Keratinocyte (primary cell): Measurements from ENCODE around the gene EFCAB8. TPM values are rescaled to one million over a fixed set of nuclear protein-coding genes. Genes with fewer than 3 reads are reported as not detected.

Source experiments
- DNase-seq: peaks from one replicate; pipeline ENCODE4 v3.0.0-alpha.2; 2011; ENCODE audit warnings: low read depth, missing footprints, low spot score
- FAIRE-seq: peaks from 2 replicates; lab custom pipeline; 2011; peaks lifted over from hg19 to GRCh38; lab: Jason Lieb, UNC
- H2AFZ ChIP-seq: 2 replicates; pipeline ENCODE4 v1.6.0; 2012; ENCODE audit warnings: low read length, control low read depth, inconsistent platforms; ENCODE audit not compliant: control insufficient read depth
- H3K27ac ChIP-seq: 2 replicates; pipeline ENCODE4 v1.5.1; 2011; ENCODE audit warnings: low read length; ENCODE audit not compliant: control insufficient read depth, insufficient read depth
- H3K27me3 ChIP-seq: 3 replicates; pipeline ENCODE4 v1.6.0; 2011; ENCODE audit warnings: low read length; ENCODE audit not compliant: control insufficient read depth, insufficient read depth; ENCODE audit errors: extremely low read depth
- H3K36me3 ChIP-seq, 2 experiments: 2 replicates in 1 of 2; 3 replicates in 1 of 2; pipeline ENCODE4 v1.5.1; 2011; ENCODE audit warnings: low read length in 2 of 2, mild to moderate bottlenecking in 1 of 2; ENCODE audit not compliant: control insufficient read depth in 2 of 2, insufficient read depth in 2 of 2; ENCODE audit errors: extremely low read depth in 1 of 2
- H3K4me1 ChIP-seq: 3 replicates; pipeline ENCODE4 v1.5.1; 2011; ENCODE audit warnings: low read length; ENCODE audit not compliant: control insufficient read depth, insufficient read depth; ENCODE audit errors: extremely low read depth
- H3K4me2 ChIP-seq: 3 replicates; pipeline ENCODE4 v1.6.0; 2011; ENCODE audit warnings: low read depth, low read length; ENCODE audit not compliant: control insufficient read depth, insufficient read depth; ENCODE audit errors: extremely low read depth
- H3K4me3 ChIP-seq, 3 experiments: fragments of 200-600 bp in 1 of 3; sonication (generic) in 1 of 3; 2 replicates in 2 of 3; 3 replicates in 1 of 3; pipeline ENCODE4 v1.5.1; 2011 to 2016; ENCODE audit warnings: low read length in 3 of 3, mild to moderate bottlenecking in 3 of 3, control low read depth in 2 of 3, inconsistent platforms in 1 of 3, low read depth in 1 of 3, mixed read lengths in 1 of 3, mixed run types in 1 of 3, moderate library complexity in 1 of 3; ENCODE audit not compliant: control insufficient read depth in 2 of 3, insufficient read depth in 2 of 3; ENCODE audit errors: extremely low read depth in 1 of 3
- H3K79me2 ChIP-seq: 2 replicates; pipeline ENCODE4 v1.6.0; 2012; ENCODE audit warnings: low read length; ENCODE audit not compliant: control insufficient read depth, insufficient read depth
- H3K9ac ChIP-seq: 3 replicates; pipeline ENCODE4 v1.6.0; 2011; ENCODE audit warnings: low read length; ENCODE audit not compliant: control insufficient read depth, insufficient read depth; ENCODE audit errors: extremely low read depth
- H3K9me1 ChIP-seq: 3 replicates; pipeline ENCODE4 v1.6.0; 2011; ENCODE audit warnings: low read length; ENCODE audit not compliant: control insufficient read depth, insufficient read depth; ENCODE audit errors: extremely low read depth
- H3K9me3 ChIP-seq: 2 replicates; pipeline ENCODE4 v1.5.1; 2012; ENCODE audit warnings: low read depth, low read length; ENCODE audit not compliant: control insufficient read depth
- H4K20me1 ChIP-seq: 3 replicates; pipeline ENCODE4 v1.6.0; 2011; ENCODE audit warnings: low read length; ENCODE audit not compliant: control insufficient read depth, insufficient read depth; ENCODE audit errors: extremely low read depth
- EZH2 ChIP-seq: IDR thresholded peaks from one replicate; pipeline ENCODE4 v1.6.1; 2012; ENCODE audit warnings: inconsistent platforms, mild to moderate bottlenecking, low read length, moderate library complexity
- dilution Hi-C: fragments of 300-500 bp; cut with MboI; formaldehyde crosslinking; loops from one replicate; pipeline ENCODE4 v1.7.0; 2020; ENCODE audit warnings: low sequenced_read_pairs; ENCODE audit not compliant: extremely low pct_ligation_motif_present
- polyA plus RNA-seq, 5 experiments: library from polyadenylated mRNA; depleted of rRNA in 3 of 5; stranded (reverse) in 3 of 5; stranded (forward) in 1 of 5; unstranded in 1 of 5; fragments of >200 nt; gene quantifications; 1 replicate in 1 of 5; 2 replicates in 3 of 5; 3 replicates in 1 of 5; pipeline versions ENCODE4 v1.2.1 to v1.2.3, GENCODE V29; 2011 to 2012; ENCODE audit warnings: missing spikeins in 2 of 5, low read depth in 1 of 5, low replicate concordance in 1 of 5
- TF ChIP-seq, protein P1 (sequence below), 3 experiments: IDR thresholded peaks in 1 of 3; conservative IDR thresholded peaks in 1 of 3; optimal IDR thresholded peaks in 1 of 3; 2 replicates in 2 of 3; 3 replicates in 1 of 3; pipeline versions ENCODE3 to v1.5.1; 2011; ENCODE audit warnings: low read length in 3 of 3, mild to moderate bottlenecking in 3 of 3, moderate library complexity in 2 of 3, control low read depth in 1 of 3, inconsistent platforms in 1 of 3; ENCODE audit not compliant: insufficient read depth in 2 of 3; ENCODE audit errors: extremely low read depth in 1 of 3

EFCAB8 gene
- polyA plus RNA-seq, 1 donor (not counting 4 experiments of a cell fraction or from before 2014, with no cell fraction given), result 0.03 TPM

DNA sequence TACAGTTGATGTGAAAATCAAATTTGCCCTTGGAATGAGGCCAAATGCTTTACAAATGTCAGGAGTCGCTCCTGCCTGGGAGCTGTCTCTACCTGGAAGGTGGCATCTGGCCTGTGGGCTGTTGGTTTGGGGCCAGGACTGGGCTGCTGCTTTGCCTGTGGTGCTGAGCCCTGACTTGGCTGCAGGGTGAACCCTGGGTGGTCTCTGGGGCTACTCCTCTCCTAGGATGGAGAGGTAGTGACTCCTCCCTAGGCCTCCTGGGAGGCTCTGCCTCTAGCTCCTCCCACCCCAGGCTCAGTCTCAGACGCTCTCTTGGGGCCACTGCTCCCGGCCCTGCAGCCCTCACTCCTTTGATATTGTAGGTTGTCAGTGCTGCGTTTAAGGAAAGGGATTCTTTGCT, 47.5 kb downstream of the EFCAB8 start:
- Histone ChIP-seq H4K20me1 (no peaks in the 10 kb centered on the region), H3K9me1 (no peaks in the 10 kb centered on the region), H3K4me3 (no peak overlapping the region), H3K27me3 (peaks cover 6% of the 10 kb centered on the region), H3K9ac (no peak overlapping the region), H2AFZ (no peak overlapping the region), H3K27ac (no peak overlapping the region), H3K9me3 (no peaks in the 10 kb centered on the region), H3K79me2 (no peaks in the 10 kb centered on the region), H3K4me2 (no peak overlapping the region), H3K4me1 (no peaks in the 10 kb centered on the region), H3K36me3 (no peaks in the 10 kb centered on the region)
- FAIRE-seq (no peak), DNase-seq (no peak)
- dilution Hi-C loops, result no loop called here
- TF ChIP-seq, protein P1, sequence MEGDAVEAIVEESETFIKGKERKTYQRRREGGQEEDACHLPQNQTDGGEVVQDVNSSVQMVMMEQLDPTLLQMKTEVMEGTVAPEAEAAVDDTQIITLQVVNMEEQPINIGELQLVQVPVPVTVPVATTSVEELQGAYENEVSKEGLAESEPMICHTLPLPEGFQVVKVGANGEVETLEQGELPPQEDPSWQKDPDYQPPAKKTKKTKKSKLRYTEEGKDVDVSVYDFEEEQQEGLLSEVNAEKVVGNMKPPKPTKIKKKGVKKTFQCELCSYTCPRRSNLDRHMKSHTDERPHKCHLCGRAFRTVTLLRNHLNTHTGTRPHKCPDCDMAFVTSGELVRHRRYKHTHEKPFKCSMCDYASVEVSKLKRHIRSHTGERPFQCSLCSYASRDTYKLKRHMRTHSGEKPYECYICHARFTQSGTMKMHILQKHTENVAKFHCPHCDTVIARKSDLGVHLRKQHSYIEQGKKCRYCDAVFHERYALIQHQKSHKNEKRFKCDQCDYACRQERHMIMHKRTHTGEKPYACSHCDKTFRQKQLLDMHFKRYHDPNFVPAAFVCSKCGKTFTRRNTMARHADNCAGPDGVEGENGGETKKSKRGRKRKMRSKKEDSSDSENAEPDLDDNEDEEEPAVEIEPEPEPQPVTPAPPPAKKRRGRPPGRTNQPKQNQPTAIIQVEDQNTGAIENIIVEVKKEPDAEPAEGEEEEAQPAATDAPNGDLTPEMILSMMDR (optimal IDR thresholded peaks at IDR 0.05 in 1 of 3, IDR thresholded peaks at IDR 0.05 in 1 of 3, conservative IDR thresholded peaks at IDR 0.05 in 1 of 3; ENCODE audit: extremely low read depth in 1 of 3, insufficient read depth in 2 of 3, low read length in 3 of 3), result no peak

DNA sequence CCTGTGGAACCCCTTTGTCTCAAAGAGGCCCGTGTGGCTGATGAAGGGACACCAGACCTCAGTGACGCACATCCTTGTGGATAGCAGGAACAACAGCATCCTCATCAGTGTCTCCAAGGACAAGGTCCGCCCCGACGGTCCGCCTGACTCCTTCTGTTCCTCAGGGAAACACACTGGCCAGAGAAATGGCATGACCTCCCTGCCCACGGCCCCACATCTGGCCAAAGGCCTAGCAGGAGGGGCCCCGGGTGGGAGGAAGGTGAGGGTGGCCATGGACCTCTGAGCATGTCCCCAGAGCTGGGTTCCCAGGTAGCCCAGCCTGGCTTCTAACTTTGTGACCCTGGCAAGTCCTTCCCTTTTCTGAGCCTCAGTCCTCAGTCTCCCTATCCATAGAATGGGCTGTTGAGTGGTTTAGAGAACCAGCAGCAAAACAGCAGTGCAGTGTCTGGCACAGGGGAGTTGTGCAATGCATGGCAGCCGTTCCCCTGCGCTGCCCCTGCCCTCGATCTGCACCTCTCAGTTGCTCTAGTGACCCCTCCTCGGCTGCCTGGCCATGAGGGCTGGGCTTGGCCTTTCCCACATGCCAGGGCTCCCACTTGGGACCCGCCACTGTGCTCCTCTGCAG, 48.3 kb downstream of the EFCAB8 start:
- Histone ChIP-seq H3K9me3 (no peaks in the 10 kb centered on the region), H3K4me1 (no peaks in the 10 kb centered on the region), H3K79me2 (no peaks in the 10 kb centered on the region), H3K36me3 (no peaks in the 10 kb centered on the region), H3K27ac (no peak overlapping the region), H3K4me2 (no peak overlapping the region), H4K20me1 (no peaks in the 10 kb centered on the region), H2AFZ (no peak overlapping the region), H3K9me1 (no peaks in the 10 kb centered on the region), H3K9ac (no peak overlapping the region), H3K27me3 (peaks cover 6% of the 10 kb centered on the region), H3K4me3 (no peak overlapping the region)
- no peak for FAIRE-seq
- DNase-seq, result no peak
- dilution Hi-C loops, result no loop called here
- no peak for TF ChIP-seq EZH2
- TF ChIP-seq, protein P1 (optimal IDR thresholded peaks at IDR 0.05 in 1 of 3, IDR thresholded peaks at IDR 0.05 in 1 of 3, conservative IDR thresholded peaks at IDR 0.05 in 1 of 3; ENCODE audit: extremely low read depth in 1 of 3, insufficient read depth in 2 of 3, low read length in 3 of 3), result no peak
